Adrenal gland (tissue), 5 donors: ENCODE measurements around the gene PRSS53.

Source experiments
- CTCF ChIP-seq, 6 experiments: fragments of 450-650 bp in 4 of 6; fragments of 200-600 bp in 2 of 6; sonication (generic) in 1 of 6; IDR thresholded peaks; 1 replicate in 5 of 6; 2 replicates in 1 of 6; pipeline versions ENCODE4 v1.5.1 to v1.8.0; 2016 to 2021; ENCODE audit warnings: antibody characterized with exemption in 6 of 6, mild to moderate bottlenecking in 2 of 6, moderate library complexity in 1 of 6
- POLR2A ChIP-seq, 2 donors: fragments of 450-650 bp; IDR thresholded peaks; one replicate each; pipeline ENCODE4 v1.6.1; 2017; ENCODE audit warnings: antibody characterized with exemption in 2 of 2, mild to moderate bottlenecking in 2 of 2, moderate library complexity in 1 of 2
- donor health status: DM: no; HTN: no; CAD: no.

GRCh38 chr16:31038993-31039392, 49.8 kb downstream of the PRSS53 start:
- TF ChIP-seq POLR2A (IDR thresholded peaks at IDR 0.05) (no peak), CTCF (IDR thresholded peaks at IDR 0.05) (no peak)
